AG09309 (cell line): ENCODE data around the gene SPAG6.
"Not testable (repeated sequence)": the region's sequence is repeated elsewhere in the genome, so short reads cannot be mapped to it uniquely, and the experiment has no call there.

Experiments used
- DNase-seq: peaks from one replicate; pipeline ENCODE4 v3.0.0-alpha.2; 2010; ENCODE audit warnings: low read depth
- H3K4me3 ChIP-seq: 2 replicates; pipeline ENCODE4 v1.5.1; 2011; ENCODE audit warnings: mild to moderate bottlenecking, low read depth, low read length, moderate library complexity; ENCODE audit not compliant: control insufficient read depth
- TF ChIP-seq, protein P1 (sequence below): IDR thresholded peaks from 2 replicates; pipeline ENCODE4 v1.5.1; 2011; ENCODE audit warnings: mild to moderate bottlenecking, low read depth, low read length, inconsistent platforms; ENCODE audit not compliant: insufficient read depth, control insufficient read depth; ENCODE audit errors: missing control alignments

The SPAG6 gene

DNA sequence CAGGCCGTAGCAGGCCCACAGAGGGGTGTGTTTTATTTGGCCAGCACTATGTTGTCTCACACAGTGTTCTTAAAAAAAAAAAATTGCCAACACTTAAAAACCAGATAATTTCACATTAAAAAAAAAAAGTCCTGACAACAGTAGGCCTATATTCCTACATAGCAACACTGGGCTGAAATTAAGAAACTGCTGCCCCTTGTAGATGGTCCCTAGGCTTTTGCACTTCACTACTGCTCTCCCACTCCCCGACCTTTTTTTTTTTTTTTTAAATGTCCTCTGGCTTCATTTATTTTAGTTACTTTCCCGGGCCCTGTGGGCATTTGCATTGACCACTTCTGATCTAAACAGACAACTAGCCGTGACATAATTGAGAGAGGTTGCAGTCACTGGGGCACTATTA is 36.0 kb downstream of the SPAG6 start:
- no peak for DNase-seq
- H3K4me3 ChIP-seq = no peak overlapping the region
- TF ChIP-seq, protein P1, sequence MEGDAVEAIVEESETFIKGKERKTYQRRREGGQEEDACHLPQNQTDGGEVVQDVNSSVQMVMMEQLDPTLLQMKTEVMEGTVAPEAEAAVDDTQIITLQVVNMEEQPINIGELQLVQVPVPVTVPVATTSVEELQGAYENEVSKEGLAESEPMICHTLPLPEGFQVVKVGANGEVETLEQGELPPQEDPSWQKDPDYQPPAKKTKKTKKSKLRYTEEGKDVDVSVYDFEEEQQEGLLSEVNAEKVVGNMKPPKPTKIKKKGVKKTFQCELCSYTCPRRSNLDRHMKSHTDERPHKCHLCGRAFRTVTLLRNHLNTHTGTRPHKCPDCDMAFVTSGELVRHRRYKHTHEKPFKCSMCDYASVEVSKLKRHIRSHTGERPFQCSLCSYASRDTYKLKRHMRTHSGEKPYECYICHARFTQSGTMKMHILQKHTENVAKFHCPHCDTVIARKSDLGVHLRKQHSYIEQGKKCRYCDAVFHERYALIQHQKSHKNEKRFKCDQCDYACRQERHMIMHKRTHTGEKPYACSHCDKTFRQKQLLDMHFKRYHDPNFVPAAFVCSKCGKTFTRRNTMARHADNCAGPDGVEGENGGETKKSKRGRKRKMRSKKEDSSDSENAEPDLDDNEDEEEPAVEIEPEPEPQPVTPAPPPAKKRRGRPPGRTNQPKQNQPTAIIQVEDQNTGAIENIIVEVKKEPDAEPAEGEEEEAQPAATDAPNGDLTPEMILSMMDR = no peak

DNA sequence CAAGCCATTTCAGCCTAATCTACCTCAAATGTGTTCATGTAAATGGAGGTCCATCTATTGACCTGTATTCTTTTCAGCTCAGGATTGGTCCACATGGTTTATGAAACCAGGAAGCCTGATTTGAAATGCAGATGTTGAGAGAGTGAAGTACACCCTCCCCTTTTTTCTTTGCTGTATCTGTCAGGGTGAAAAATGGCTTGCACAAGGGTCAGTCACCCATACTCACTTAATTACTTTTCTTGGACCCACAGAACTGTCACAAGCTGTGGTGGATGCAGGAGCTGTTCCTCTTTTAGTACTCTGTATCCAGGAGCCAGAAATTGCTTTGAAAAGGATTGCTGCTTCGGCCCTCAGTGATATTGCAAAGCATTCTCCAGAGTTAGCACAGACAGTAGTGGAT is 41.2 kb downstream of the SPAG6 start:
- H3K4me3 ChIP-seq = no peak overlapping the region
- DNase-seq = no peak
- TF ChIP-seq, protein P1 = no peak

DNA sequence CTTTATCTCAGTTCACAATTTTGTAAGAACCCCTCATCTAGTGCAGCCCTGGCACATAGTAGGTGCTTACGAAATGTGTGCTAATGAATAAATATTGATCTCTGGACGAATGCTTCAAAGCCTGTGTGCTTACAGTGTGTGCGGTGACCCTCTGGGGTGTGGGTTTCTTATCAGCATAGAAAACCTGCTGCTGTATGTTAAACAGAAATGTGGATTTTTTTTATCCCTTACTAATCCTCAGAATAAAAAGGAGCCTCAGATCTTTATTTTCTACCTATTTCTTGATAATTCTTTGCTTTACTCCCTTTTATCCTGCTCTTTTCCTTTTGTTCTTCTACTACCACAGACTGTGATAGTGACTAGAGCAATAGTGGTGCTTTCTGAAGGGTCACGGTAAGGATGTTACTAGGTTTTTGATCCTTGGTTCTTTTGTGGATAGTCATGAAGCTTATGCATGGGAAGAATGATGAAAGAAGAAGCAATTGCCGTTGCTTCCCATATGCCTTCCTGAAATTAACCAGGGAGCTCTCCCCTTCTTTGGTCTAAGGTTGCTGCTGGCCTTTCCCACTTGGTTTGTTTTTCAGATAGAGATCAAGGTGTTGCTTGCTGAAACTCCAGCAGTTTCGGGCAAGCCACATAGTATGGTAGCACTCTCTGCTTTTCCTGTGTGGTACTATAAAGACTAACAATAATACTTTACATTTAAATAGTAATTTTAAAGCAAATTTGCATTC is 44.7 kb downstream of the SPAG6 start:
- DNase-seq = no peak
- no peak overlapping the region for H3K4me3 ChIP-seq
- TF ChIP-seq, protein P1 = no peak

DNA sequence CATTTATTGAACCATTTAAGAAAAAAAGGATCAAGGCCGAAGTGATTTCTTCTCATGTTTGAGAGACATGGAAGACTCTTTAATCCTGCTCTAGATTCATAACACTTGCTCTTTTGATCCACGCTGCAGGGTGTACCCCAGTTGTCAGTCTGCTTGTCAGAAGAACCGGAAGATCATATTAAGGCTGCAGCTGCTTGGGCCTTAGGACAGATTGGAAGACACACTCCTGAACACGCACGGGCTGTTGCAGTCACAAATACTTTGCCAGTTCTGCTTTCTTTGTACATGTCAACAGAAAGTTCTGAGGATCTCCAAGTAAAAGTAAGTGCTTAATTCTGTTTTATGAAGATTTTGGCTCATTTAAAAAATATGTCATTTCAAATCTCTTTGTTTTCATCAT is 46.3 kb downstream of the SPAG6 start:
- no peak overlapping the region for H3K4me3 ChIP-seq
- TF ChIP-seq, protein P1 = no peak
- no peak for DNase-seq

DNA sequence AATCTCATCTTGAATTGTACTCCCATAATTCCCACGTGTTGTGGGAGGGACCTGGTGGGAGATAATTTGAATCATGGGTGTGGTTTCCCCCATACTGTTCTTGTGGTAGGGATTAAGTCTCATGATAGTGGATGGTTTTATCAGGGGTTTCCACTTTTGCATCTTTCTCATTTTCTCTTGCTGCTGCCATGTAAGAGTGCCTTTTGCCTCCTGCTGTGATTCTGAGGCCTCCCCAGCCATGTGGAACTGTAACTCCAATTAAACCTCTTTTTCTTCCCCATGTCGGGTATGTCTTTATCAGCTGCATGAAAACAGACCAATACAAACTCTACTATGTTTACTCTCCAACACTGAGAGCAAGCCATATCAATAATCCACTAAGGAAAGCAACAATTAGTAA is 50.9 kb downstream of the SPAG6 start:
- not testable (repeated sequence) for H3K4me3 ChIP-seq, DNase-seq

DNA sequence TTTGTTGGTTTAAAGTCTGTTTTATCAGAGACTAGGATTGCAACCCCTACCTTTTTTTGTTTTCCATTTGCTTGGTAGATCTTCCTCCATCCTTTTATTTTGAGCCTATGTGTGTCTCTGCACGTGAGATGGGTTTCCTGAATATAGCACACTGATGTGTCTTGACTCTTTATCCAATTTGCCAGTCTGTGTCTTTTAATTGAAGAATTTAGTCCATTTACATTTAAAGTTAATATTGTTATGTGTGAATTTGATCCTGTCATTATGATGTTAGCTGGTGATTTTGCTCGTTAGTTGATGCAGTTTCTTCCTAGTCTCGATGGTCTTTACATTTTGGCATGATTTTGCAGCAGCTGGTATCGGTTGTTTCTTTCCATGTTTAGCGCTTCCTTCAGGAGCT is 61.6 kb downstream of the SPAG6 start:
- H3K4me3 ChIP-seq, DNase-seq: not testable (repeated sequence)

DNA sequence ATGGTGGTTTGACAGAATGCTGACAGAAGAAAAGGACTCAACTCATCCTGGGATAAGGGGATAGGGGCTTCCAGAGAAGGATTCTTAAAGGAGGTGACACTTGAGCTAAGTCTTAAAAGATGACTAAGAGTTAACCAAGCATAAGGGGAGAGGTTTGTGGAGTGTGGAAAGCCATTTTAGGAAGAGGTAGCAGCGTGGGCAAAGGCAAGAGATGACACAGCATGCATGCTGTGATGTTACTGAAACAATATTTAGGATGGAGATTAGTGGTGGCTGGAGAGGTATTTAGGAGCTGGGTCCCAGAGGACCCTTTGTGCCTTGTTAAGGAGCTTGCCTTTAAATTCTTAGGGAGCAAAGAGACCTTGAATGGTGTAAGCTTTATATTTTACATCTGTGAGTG is 65.1 kb downstream of the SPAG6 start:
- no peak for DNase-seq
- TF ChIP-seq, protein P1 = no peak
- H3K4me3 ChIP-seq = no peak overlapping the region

DNA sequence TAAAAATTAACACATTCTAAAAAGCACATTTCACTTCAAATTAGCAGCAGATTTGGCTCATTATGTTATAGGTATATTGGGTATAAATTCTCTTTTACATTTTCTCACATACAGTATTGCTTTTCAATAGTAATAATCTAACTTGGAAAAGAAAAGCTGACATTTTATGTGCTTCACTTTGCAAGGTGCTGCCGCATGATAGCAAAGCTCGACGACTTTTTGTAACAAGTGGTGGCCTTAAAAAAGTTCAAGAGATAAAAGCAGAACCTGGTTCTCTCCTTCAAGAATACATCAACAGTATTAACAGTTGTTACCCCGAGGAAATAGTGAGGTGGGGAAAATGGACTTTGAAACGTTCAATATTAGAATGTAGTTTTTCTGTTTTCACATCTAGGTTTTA is 65.5 kb downstream of the SPAG6 start:
- DNase-seq = no peak
- TF ChIP-seq, protein P1 = no peak
- H3K4me3 ChIP-seq = no peak overlapping the region
